Measurements from ENCODE around the gene VPS72.

VPS72 gene

GRCh38 chr1:151134396-151134795 lies 55.6 kb downstream of the VPS72 start:
- Histone ChIP-seq H3K4me1 (ENCODE audit: insufficient read depth, poor library complexity, severe bottlenecking) (no peaks in the 10 kb centered on the region), H3K4me3 (ENCODE audit: severe bottlenecking) (no peak overlapping the region), H3K36me3 (ENCODE audit: low read depth) (no peaks in the 10 kb centered on the region), H3K27me3 (ENCODE audit: insufficient read depth, poor library complexity, severe bottlenecking) (no peaks in the 10 kb centered on the region), H3K9me3 (ENCODE audit: severe bottlenecking) (no peaks in the 10 kb centered on the region), H3K27ac (ENCODE audit: poor library complexity, severe bottlenecking) (no peak overlapping the region)
- ATAC-seq (ENCODE audit: low read depth): no peak
- no peak for TF ChIP-seq CTCF (IDR thresholded peaks at IDR 0.05; ENCODE audit: poor library complexity, severe bottlenecking)
- DNase-seq (ENCODE audit: low spot score): no peak

- Histone ChIP-seq H3K4me3 (ENCODE audit: severe bottlenecking) (no peak overlapping the region), H3K36me3 (ENCODE audit: low read depth) (no peaks in the 10 kb centered on the region), H3K9me3 (ENCODE audit: severe bottlenecking) (no peaks in the 10 kb centered on the region), H3K27me3 (ENCODE audit: insufficient read depth, poor library complexity, severe bottlenecking) (no peaks in the 10 kb centered on the region), H3K4me1 (ENCODE audit: insufficient read depth, poor library complexity, severe bottlenecking) (no peaks in the 10 kb centered on the region), H3K27ac (ENCODE audit: poor library complexity, severe bottlenecking) (no peak overlapping the region)
- ATAC-seq (ENCODE audit: low read depth): no peak
- DNase-seq (ENCODE audit: low spot score): no peak
- TF ChIP-seq CTCF (IDR thresholded peaks at IDR 0.05; ENCODE audit: poor library complexity, severe bottlenecking): no peak
Measured at GRCh38 chr1:151133018-151133806, 56.8 kb downstream of the VPS72 start.

- DNase-seq (ENCODE audit: low spot score) (no peak), ATAC-seq (ENCODE audit: low read depth) (no peak)
- TF ChIP-seq CTCF (IDR thresholded peaks at IDR 0.05; ENCODE audit: poor library complexity, severe bottlenecking): no peak
- H3K27me3 ChIP-seq (ENCODE audit: insufficient read depth, poor library complexity, severe bottlenecking): no peaks in the 10 kb centered on the region
- H3K9me3 ChIP-seq (ENCODE audit: severe bottlenecking): no peaks in the 10 kb centered on the region
- no peak overlapping the region for H3K27ac ChIP-seq (ENCODE audit: poor library complexity, severe bottlenecking)
- no peaks in the 10 kb centered on the region for H3K4me1 ChIP-seq (ENCODE audit: insufficient read depth, poor library complexity, severe bottlenecking)
- no peaks in the 10 kb centered on the region for H3K36me3 ChIP-seq (ENCODE audit: low read depth)
- H3K4me3 ChIP-seq (ENCODE audit: severe bottlenecking): no peak overlapping the region
Measured at GRCh38 chr1:151132335-151133017, 57.5 kb downstream of the VPS72 start.

GRCh38 chr1:151131701-151132334 lies 58.2 kb downstream of the VPS72 start:
- Histone ChIP-seq H3K4me3 (ENCODE audit: severe bottlenecking) (peak overlapping the region; percentile 11), H3K4me1 (ENCODE audit: insufficient read depth, poor library complexity, severe bottlenecking) (no peaks in the 10 kb centered on the region), H3K27ac (ENCODE audit: poor library complexity, severe bottlenecking) (no peak overlapping the region), H3K9me3 (ENCODE audit: severe bottlenecking) (no peaks in the 10 kb centered on the region), H3K36me3 (ENCODE audit: low read depth) (no peaks in the 10 kb centered on the region), H3K27me3 (ENCODE audit: insufficient read depth, poor library complexity, severe bottlenecking) (no peaks in the 10 kb centered on the region)
- no peak for TF ChIP-seq CTCF (IDR thresholded peaks at IDR 0.05; ENCODE audit: poor library complexity, severe bottlenecking)
- ATAC-seq (ENCODE audit: low read depth) (no peak), DNase-seq (ENCODE audit: low spot score) (no peak)

Measured in RWPE2 (cell line).